HepG2 (cell line): ENCODE measurements around the gene ELOVL2. TPM values are rescaled to one million over a fixed set of nuclear protein-coding genes. Genes with fewer than 3 reads are reported as not detected.
A peak's percentile ranks its signal among the peaks of the same experiment; 100 is the strongest.

ENCODE experiments used
- EP300 ChIP-seq, 3 experiments: sonication (generic) in 1 of 3; formaldehyde crosslinking in 1 of 3; IDR thresholded peaks; 2 replicates each; pipeline versions ENCODE4 v1.5.1 to v1.6.1; 2011 to 2020; ENCODE audit warnings: low read depth in 2 of 3, low read length in 2 of 3, borderline replicate concordance in 1 of 3, improper control_type of control experiment in 1 of 3, mild to moderate bottlenecking in 1 of 3, missing genetic modification reagents in 1 of 3, moderate library complexity in 1 of 3
- SOX5 ChIP-seq: IDR thresholded peaks from 2 replicates; pipeline ENCODE4 v1.6.1; 2016; ENCODE audit warnings: borderline replicate concordance
- TBX2 ChIP-seq: sonication (generic); formaldehyde crosslinking; IDR thresholded peaks from 2 replicates; pipeline ENCODE4 v1.5.0; 2020; ENCODE audit warnings: missing genetic modification reagents, mild to moderate bottlenecking, borderline replicate concordance
- ZNF274 ChIP-seq: sonication (generic); formaldehyde crosslinking; IDR thresholded peaks from 2 replicates; pipeline ENCODE4 v1.5.1; 2020; ENCODE audit warnings: mild to moderate bottlenecking, missing genetic modification reagents
- ZNF337 ChIP-seq: sonication (generic); formaldehyde crosslinking; IDR thresholded peaks from 2 replicates; pipeline ENCODE4 v1.5.1; 2020; ENCODE audit warnings: missing genetic modification reagents, low read depth, mild to moderate bottlenecking, borderline replicate concordance
- ZNF816 ChIP-seq: sonication (generic); formaldehyde crosslinking; IDR thresholded peaks from 2 replicates; pipeline ENCODE4 v1.8.0; 2022; ENCODE audit warnings: missing genetic modification reagents, mild to moderate bottlenecking, borderline replicate concordance
- polyA plus RNA-seq, 8 experiments: library from polyadenylated mRNA; depleted of rRNA in 3 of 8; stranded (reverse) in 7 of 8; unstranded in 1 of 8; fragments of >200 nt; fragmentation: Illumina TruSeq in 4 of 8; extraction: Trizol in 4 of 8; gene quantifications; 2 replicates each; pipeline versions ENCODE4 v1.2.1 to v1.2.3, GENCODE V29; 2011 to 2016; ENCODE audit warnings: low read depth in 4 of 8, missing spikeins in 1 of 8, mixed read lengths in 1 of 8; ENCODE audit not compliant: insufficient read depth in 1 of 8
- total RNA-seq, 5 experiments: library from RNA; depleted of rRNA; stranded (reverse); fragments of >200 nt; fragmentation: Illumina TruSeq; extraction: Trizol; gene quantifications; 2 replicates each; pipeline ENCODE4 v1.2.3, GENCODE V29; 2016; ENCODE audit warnings: low read depth in 1 of 5
- TF ChIP-seq, protein P1 (sequence below): sonication (generic); formaldehyde crosslinking; IDR thresholded peaks from 2 replicates; pipeline ENCODE4 v1.5.1; 2020; ENCODE audit warnings: mild to moderate bottlenecking, missing genetic modification reagents

The ELOVL2 gene
- total and polyA plus RNA-seq, 2 of the 13 experiments (the other 11 are each of a cell fraction or from before 2014, with no cell fraction given): 43.6 to 65.4 TPM

DNA sequence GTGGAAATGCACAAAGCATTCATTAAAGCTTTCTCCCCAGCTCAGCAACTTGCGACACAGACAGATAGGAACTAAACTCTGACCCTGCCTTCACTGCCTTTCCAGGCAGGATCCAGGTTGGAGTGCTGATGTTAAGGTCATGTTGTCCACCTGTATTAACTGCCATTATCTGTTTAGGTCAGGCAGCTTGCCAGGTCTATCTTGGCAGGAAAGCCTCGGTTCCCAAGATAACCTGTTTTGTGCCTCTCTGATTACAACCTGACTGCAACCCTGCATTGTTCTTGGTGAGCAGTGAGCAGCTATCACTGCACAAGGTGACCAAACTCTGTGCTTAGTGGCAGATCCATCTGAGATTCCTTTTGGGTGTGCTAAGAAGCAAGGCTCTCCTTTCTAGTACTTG is 23.2 kb upstream of the ELOVL2 start (continued):
- TF ChIP-seq, protein P1, sequence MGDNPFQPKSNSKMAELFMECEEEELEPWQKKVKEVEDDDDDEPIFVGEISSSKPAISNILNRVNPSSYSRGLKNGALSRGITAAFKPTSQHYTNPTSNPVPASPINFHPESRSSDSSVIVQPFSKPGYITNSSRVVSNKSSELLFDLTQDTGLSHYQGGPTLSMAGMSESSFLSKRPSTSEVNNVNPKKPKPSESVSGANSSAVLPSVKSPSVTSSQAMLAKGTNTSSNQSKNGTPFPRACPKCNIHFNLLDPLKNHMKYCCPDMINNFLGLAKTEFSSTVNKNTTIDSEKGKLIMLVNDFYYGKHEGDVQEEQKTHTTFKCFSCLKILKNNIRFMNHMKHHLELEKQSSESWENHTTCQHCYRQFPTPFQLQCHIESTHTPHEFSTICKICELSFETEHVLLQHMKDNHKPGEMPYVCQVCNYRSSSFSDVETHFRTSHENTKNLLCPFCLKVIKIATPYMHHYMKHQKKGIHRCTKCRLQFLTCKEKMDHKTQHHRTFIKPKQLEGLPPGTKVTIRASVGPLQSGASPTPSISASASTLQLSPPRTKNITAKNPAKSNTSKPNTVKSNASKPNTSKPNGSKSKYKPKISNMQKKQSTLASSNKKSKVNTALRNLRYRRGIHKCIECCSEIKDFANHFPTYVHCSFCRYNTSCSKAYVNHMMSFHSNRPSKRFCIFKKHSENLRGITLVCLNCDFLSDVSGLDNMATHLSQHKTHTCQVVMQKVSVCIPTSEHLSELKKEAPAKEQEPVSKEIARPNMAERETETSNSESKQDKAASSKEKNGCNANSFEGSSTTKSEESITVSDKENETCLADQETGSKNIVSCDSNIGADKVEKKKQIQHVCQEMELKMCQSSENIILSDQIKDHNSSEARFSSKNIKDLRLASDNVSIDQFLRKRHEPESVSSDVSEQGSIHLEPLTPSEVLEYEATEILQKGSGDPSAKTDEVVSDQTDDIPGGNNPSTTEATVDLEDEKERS: peak; percentile 83
- TF ChIP-seq TBX2 (CRISPR knock-in tag): 0 out of 2 replicates have a peak, but pooled peaks have one; percentile 10
- TF ChIP-seq EP300 (IDR thresholded peaks at IDR 0.05; ENCODE audit: low read depth in 2 of 2, low read length in 2 of 2): peak in 1 of 2 experiments; percentile 50; a peak in 1 of 4 replicates
- TF ChIP-seq EP300 (CRISPR knock-in tag; IDR thresholded peaks at IDR 0.05; ENCODE audit: borderline replicate concordance): no peak
- TF ChIP-seq ZNF274 (CRISPR knock-in tag): peak; percentile 55; the same call in 1 of the 2 replicates
- TF ChIP-seq ZNF816 (CRISPR knock-in tag): no peak
- 0 out of 2 replicates have a peak, but pooled peaks have one; percentile 57 for TF ChIP-seq ZNF337 (CRISPR knock-in tag)
- TF ChIP-seq SOX5 (CRISPR knock-in tag): peak; percentile 79; the same call in 1 of the 2 replicates
